Heart left ventricle (tissue), 13 donors: ENCODE measurements around the gene NARS2.

Source experiments
- POLR2A ChIP-seq, 2 donors: fragments of 450-650 bp; IDR thresholded peaks; one replicate each; pipeline ENCODE4 v1.6.1; 2017; ENCODE audit warnings: antibody characterized with exemption in 2 of 2, mild to moderate bottlenecking in 2 of 2, moderate library complexity in 2 of 2
- TF ChIP-seq, protein P1 (sequence below), 12 donors: fragments of 200-600 bp; sonication (generic) in 4 of 12; IDR thresholded peaks; one replicate each; pipeline versions ENCODE4 v1.5.0 to v1.8.0; 2018 to 2022; ENCODE audit warnings: antibody characterized with exemption in 12 of 12, mild to moderate bottlenecking in 5 of 12
- donor health status: ischemic (EF 13 %, LVEDD 7.1; RV severe dilation, severe dysfunction).
- donor health status: DM: no; HTN: yes; CAD: no.
- donor health status: DM: no; HTN: no; CAD: no.
- donor health status: ischemic (EF 25% LVEDD 6.9; RV normal size, moderate dysfunction).
- donor health status: ischemic (EF 25% LVEDD 5.7; RV mildly dilated, moderate dysfunction).
- donor health status: ischemic (EF 35%, LVEDD 5.7; RV mildly dilated, moderate dysfunction).
- donor health status: nonischemic (EF 11% LVEDD 7.7; RV severe dilation, severe dysfunction).
- donor health status: DM: yes; HTN: yes; CAD: no.
- donor health status: PGD.
- donor health status: ischemic (EF 29% LVEDD 5.4; RV normal size, mild dysfunction).
- donor health status: nonischemic (EF 23%, LVEDD 6.1; RV moderate dilation, normal function).

DNA sequence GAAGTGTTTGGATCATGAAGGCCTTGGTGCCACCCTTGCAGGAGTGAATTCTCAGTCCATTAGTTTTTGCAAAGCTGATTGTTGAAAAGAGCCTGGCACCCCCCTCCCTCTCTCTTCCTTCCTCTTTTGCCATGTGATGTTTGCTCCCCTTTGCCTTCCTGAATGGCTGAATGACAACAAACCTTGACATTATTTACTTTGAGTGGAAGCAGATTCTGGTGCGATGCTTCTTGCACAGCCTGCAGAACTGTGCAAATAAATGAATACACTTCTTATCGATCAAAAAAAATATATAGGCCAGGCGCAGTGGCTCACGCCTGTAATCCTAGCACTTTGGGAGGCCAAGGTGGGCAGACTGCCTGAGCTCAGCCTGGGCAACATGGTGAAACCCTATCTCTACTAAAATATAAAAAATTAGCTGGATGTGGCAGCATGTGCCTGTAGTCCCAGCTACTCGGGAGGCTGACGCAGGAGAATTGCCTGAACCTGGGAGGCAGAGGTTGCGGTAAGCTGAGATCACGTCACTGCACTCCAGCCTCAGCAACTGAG, 2.0 kb upstream of the NARS2 start:
- TF ChIP-seq, protein P1, sequence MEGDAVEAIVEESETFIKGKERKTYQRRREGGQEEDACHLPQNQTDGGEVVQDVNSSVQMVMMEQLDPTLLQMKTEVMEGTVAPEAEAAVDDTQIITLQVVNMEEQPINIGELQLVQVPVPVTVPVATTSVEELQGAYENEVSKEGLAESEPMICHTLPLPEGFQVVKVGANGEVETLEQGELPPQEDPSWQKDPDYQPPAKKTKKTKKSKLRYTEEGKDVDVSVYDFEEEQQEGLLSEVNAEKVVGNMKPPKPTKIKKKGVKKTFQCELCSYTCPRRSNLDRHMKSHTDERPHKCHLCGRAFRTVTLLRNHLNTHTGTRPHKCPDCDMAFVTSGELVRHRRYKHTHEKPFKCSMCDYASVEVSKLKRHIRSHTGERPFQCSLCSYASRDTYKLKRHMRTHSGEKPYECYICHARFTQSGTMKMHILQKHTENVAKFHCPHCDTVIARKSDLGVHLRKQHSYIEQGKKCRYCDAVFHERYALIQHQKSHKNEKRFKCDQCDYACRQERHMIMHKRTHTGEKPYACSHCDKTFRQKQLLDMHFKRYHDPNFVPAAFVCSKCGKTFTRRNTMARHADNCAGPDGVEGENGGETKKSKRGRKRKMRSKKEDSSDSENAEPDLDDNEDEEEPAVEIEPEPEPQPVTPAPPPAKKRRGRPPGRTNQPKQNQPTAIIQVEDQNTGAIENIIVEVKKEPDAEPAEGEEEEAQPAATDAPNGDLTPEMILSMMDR (IDR thresholded peaks at IDR 0.05) = no peak
- TF ChIP-seq POLR2A (IDR thresholded peaks at IDR 0.05) = no peak
